HepG2 (cell line): ENCODE data around the gene STXBP2. TPM values are rescaled to one million over a fixed set of nuclear protein-coding genes. Genes with fewer than 3 reads are reported as not detected.

Experiments used
- ATF1 ChIP-seq: IDR thresholded peaks from 2 replicates; pipeline ENCODE4 v1.6.1; 2016; ENCODE audit warnings: mild to moderate bottlenecking, control low read depth
- ATM ChIP-seq: fragments of 450-650 bp; IDR thresholded peaks from 2 replicates; pipeline ENCODE4 v1.7.1; 2017; ENCODE audit warnings: mild to moderate bottlenecking, borderline replicate concordance
- BRCA1 ChIP-seq: sonication (generic); formaldehyde crosslinking; IDR thresholded peaks from 2 replicates; pipeline ENCODE4 v1.4.0; 2020; ENCODE audit warnings: missing genetic modification reagents
- DZIP1 ChIP-seq: sonication (generic); formaldehyde crosslinking; IDR thresholded peaks from 2 replicates; pipeline ENCODE4 v1.5.0; 2020; ENCODE audit warnings: mild to moderate bottlenecking, missing genetic modification reagents
- GZF1 ChIP-seq: sonication (generic); formaldehyde crosslinking; IDR thresholded peaks from 2 replicates; pipeline ENCODE4 v1.5.1; 2020; ENCODE audit warnings: mild to moderate bottlenecking, missing genetic modification reagents
- HNF4G ChIP-seq, 2 experiments: sonication (generic) in 1 of 2; formaldehyde crosslinking in 1 of 2; IDR thresholded peaks; 2 replicates each; pipeline versions ENCODE4 v1.4.0 to v1.6.1; 2011 to 2020; ENCODE audit warnings: borderline replicate concordance in 2 of 2, low read depth in 2 of 2, mild to moderate bottlenecking in 2 of 2, low read length in 1 of 2, missing genetic modification reagents in 1 of 2, moderate library complexity in 1 of 2
- IRF1 ChIP-seq: sonication (generic); formaldehyde crosslinking; IDR thresholded peaks from 2 replicates; pipeline ENCODE4 v1.4.0; 2020; ENCODE audit warnings: low read depth, mild to moderate bottlenecking, missing genetic modification reagents
- KDM4B ChIP-seq: sonication (generic); formaldehyde crosslinking; IDR thresholded peaks from 2 replicates; pipeline ENCODE4 v1.4.0; 2020; ENCODE audit warnings: missing genetic modification reagents
- MAFK ChIP-seq, 2 experiments: IDR thresholded peaks in 1 of 2; conservative IDR thresholded peaks in 1 of 2; 2 replicates each; pipeline ENCODE4 v1.6.1; 2011; ENCODE audit warnings: improper control_type of control experiment in 2 of 2, low read length in 2 of 2
- NFIC ChIP-seq: IDR thresholded peaks from 2 replicates; pipeline ENCODE4 v1.6.1; 2012; ENCODE audit warnings: mild to moderate bottlenecking, low read length, inconsistent platforms
- NR2F1 ChIP-seq, 2 experiments: fragments of 450-650 bp in 1 of 2; formaldehyde crosslinking in 1 of 2; IDR thresholded peaks; 2 replicates each; pipeline versions ENCODE4 v1.5.0 to v1.6.1; 2016 to 2020; ENCODE audit warnings: mild to moderate bottlenecking in 1 of 2, missing compliant biosample characterization in 1 of 2, missing genetic modification reagents in 1 of 2, moderate library complexity in 1 of 2
- SMARCE1 ChIP-seq: fragments of 450-650 bp; IDR thresholded peaks from 2 replicates; pipeline ENCODE4 v1.6.1; 2017; ENCODE audit warnings: borderline replicate concordance
- STAT6 ChIP-seq: sonication (generic); formaldehyde crosslinking; IDR thresholded peaks from 2 replicates; pipeline ENCODE4 v1.4.0; 2020; ENCODE audit warnings: missing genetic modification reagents, mild to moderate bottlenecking, borderline replicate concordance
- TOE1 ChIP-seq: sonication (generic); formaldehyde crosslinking; IDR thresholded peaks from 2 replicates; pipeline ENCODE4 v1.4.0; 2020; ENCODE audit warnings: mild to moderate bottlenecking, missing genetic modification reagents
- TSC22D2 ChIP-seq: sonication (generic); formaldehyde crosslinking; IDR thresholded peaks from 2 replicates; pipeline ENCODE4 v1.5.1; 2020; ENCODE audit warnings: missing genetic modification reagents, mild to moderate bottlenecking, borderline replicate concordance
- ZNF138 ChIP-seq: sonication (generic); formaldehyde crosslinking; IDR thresholded peaks from 2 replicates; pipeline ENCODE4 v1.5.0; 2020; ENCODE audit warnings: mild to moderate bottlenecking, low read depth, missing genetic modification reagents
- ZNF275 ChIP-seq: sonication (generic); formaldehyde crosslinking; IDR thresholded peaks from 2 replicates; pipeline ENCODE4 v1.8.0; 2022; ENCODE audit warnings: missing genetic modification reagents, mild to moderate bottlenecking, inconsistent platforms, borderline replicate concordance
- ZNF296 ChIP-seq: sonication (generic); formaldehyde crosslinking; conservative IDR thresholded peaks from 2 replicates; pipeline ENCODE4 v1.5.0; 2020; ENCODE audit warnings: mild to moderate bottlenecking, missing genetic modification reagents
- ZNF446 ChIP-seq: sonication (generic); formaldehyde crosslinking; IDR thresholded peaks from 2 replicates; pipeline ENCODE4 v1.5.0; 2020; ENCODE audit warnings: mild to moderate bottlenecking, missing genetic modification reagents
- ZNF563 ChIP-seq: sonication (generic); formaldehyde crosslinking; IDR thresholded peaks from 2 replicates; pipeline ENCODE4 v1.8.0; 2022; ENCODE audit warnings: mild to moderate bottlenecking, moderate library complexity, missing genetic modification reagents
- ZNF879 ChIP-seq: sonication (generic); formaldehyde crosslinking; IDR thresholded peaks from 2 replicates; pipeline ENCODE4 v1.8.1; 2023; ENCODE audit warnings: missing genetic modification reagents
- ZSCAN21 ChIP-seq: sonication (generic); formaldehyde crosslinking; IDR thresholded peaks from 2 replicates; pipeline ENCODE4 v1.8.0; 2022; ENCODE audit warnings: mild to moderate bottlenecking, missing genetic modification reagents, moderate library complexity, borderline replicate concordance
- polyA plus RNA-seq, 8 experiments: library from polyadenylated mRNA; depleted of rRNA in 3 of 8; stranded (reverse) in 7 of 8; unstranded in 1 of 8; fragments of >200 nt; fragmentation: Illumina TruSeq in 4 of 8; extraction: Trizol in 4 of 8; gene quantifications; 2 replicates each; pipeline versions ENCODE4 v1.2.1 to v1.2.3, GENCODE V29; 2011 to 2016; ENCODE audit warnings: low read depth in 4 of 8, missing spikeins in 1 of 8, mixed read lengths in 1 of 8; ENCODE audit not compliant: insufficient read depth in 1 of 8
- total RNA-seq, 5 experiments: library from RNA; depleted of rRNA; stranded (reverse); fragments of >200 nt; fragmentation: Illumina TruSeq; extraction: Trizol; gene quantifications; 2 replicates each; pipeline ENCODE4 v1.2.3, GENCODE V29; 2016; ENCODE audit warnings: low read depth in 1 of 5

STXBP2 gene
- total and polyA plus RNA-seq, 2 of the 13 experiments (the other 11 are each of a cell fraction or from before 2014, with no cell fraction given), result 22.8 to 40.1 TPM

- TF ChIP-seq ZNF275 (CRISPR knock-in tag) (no peak), TOE1 (CRISPR knock-in tag) (no peak), ZNF446 (peak; percentile 68; the same call in 1 of the 2 replicates), ZNF563 (CRISPR knock-in tag) (peak; percentile 95), TSC22D2 (CRISPR knock-in tag) (no peak), ATF1 (CRISPR knock-in tag) (no peak), ZNF879 (CRISPR knock-in tag) (no peak), SMARCE1 (no peak), NFIC (no peak), ATM (no peak), IRF1 (CRISPR knock-in tag) (no peak), GZF1 (CRISPR knock-in tag) (0 out of 2 replicates have a peak, but pooled peaks have one; percentile 1), ZNF138 (CRISPR knock-in tag) (no peak; the same call in 1 of the 2 replicates), ZSCAN21 (CRISPR knock-in tag) (peak; percentile 29; the same call in 1 of the 2 replicates), NR2F1 (CRISPR knock-in tag; IDR thresholded peaks at IDR 0.05) (no peak; a peak in 1 of 4 replicates), HNF4G (IDR thresholded peaks at IDR 0.05; ENCODE audit: borderline replicate concordance, low read depth, low read length) (no peak), HNF4G (CRISPR knock-in tag; IDR thresholded peaks at IDR 0.05; ENCODE audit: borderline replicate concordance, low read depth) (peak; percentile 61; the same call in 1 of the 2 replicates), BRCA1 (0 out of 2 replicates have a peak, but pooled peaks have one; percentile 28), KDM4B (CRISPR knock-in tag) (no peak), ZNF296 (CRISPR knock-in tag) (peak; percentile 57; the same call in 1 of the 2 replicates), DZIP1 (0 out of 2 replicates have a peak, but pooled peaks have one; percentile 42), STAT6 (CRISPR knock-in tag) (no peak), MAFK (conservative IDR thresholded peaks at IDR 0.05 in 1 of 2, IDR thresholded peaks at IDR 0.05 in 1 of 2; ENCODE audit: low read length in 2 of 2) (no peak)
These were observed 43.9 kb downstream of the STXBP2 start, which contains the start of gene TRAPPC5 (continued) for GRCh38 chr19:7680606-7681339.
